ENCODE measurements around the gene C1QA. TPM values are rescaled to one million over a fixed set of nuclear protein-coding genes. Genes with fewer than 3 reads are reported as not detected.

C1QA gene
- total RNA-seq, 4 donors from 2014 or later = 11.7 to 49.4 (median 28.1) TPM

GRCh38 chr1:22606161-22606560 is 30.3 kb upstream of the C1QA start:
- DNase-seq (ENCODE audit: low spot score in 2 of 2) = no peak
- intact Hi-C loops (cut with DNase I; ENCODE audit: low total_unique reads) = no loop called here
- H3K4me3 ChIP-seq (ENCODE audit: low read depth, poor library complexity, severe bottlenecking) = no peak overlapping the region
- TF ChIP-seq, protein P1, sequence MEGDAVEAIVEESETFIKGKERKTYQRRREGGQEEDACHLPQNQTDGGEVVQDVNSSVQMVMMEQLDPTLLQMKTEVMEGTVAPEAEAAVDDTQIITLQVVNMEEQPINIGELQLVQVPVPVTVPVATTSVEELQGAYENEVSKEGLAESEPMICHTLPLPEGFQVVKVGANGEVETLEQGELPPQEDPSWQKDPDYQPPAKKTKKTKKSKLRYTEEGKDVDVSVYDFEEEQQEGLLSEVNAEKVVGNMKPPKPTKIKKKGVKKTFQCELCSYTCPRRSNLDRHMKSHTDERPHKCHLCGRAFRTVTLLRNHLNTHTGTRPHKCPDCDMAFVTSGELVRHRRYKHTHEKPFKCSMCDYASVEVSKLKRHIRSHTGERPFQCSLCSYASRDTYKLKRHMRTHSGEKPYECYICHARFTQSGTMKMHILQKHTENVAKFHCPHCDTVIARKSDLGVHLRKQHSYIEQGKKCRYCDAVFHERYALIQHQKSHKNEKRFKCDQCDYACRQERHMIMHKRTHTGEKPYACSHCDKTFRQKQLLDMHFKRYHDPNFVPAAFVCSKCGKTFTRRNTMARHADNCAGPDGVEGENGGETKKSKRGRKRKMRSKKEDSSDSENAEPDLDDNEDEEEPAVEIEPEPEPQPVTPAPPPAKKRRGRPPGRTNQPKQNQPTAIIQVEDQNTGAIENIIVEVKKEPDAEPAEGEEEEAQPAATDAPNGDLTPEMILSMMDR (IDR thresholded peaks at IDR 0.05) = no peak
- TF ChIP-seq POLR2A (IDR thresholded peaks at IDR 0.05) = no peak
- 42 to 50% methylated on average over 4 of the region's 4 CpGs for WGBS, 2 donors

- WGBS, 2 donors = 15% methylated on average over 10 of the region's 10 CpGs
- TF ChIP-seq, protein P1 (IDR thresholded peaks at IDR 0.05) = no peak
- no peak for TF ChIP-seq POLR2A (IDR thresholded peaks at IDR 0.05)
- H3K4me3 ChIP-seq (ENCODE audit: low read depth, poor library complexity, severe bottlenecking) = no peak overlapping the region
- intact Hi-C loops (cut with DNase I; ENCODE audit: low total_unique reads) = no loop called here
- DNase-seq (ENCODE audit: low spot score in 2 of 2) = no peak
Observed at GRCh38 chr1:22607154-22607553, 29.3 kb upstream of the C1QA start.

DNA sequence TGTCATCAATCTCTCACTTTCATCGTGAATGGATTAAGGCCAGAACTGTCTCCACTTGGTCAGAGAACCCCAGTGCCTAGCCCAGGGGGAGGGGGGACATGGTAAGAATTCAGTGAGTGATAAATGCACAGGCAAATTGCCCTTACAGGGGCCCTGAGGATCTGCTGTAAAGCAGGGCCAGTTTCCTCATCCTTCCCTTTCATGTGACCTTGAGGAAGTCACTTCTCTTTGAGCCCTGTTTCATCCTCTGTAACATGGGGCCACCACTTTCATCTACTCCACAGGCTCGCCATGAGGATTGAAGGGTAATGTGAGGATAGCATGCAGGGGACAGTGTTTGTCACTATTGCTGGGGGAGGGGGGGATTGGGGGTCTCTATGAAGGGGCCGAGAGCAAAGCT is 28.1 kb upstream of the C1QA start:
- 64 to 65% methylated on average over 3 of the region's 3 CpGs for WGBS, 2 donors
- TF ChIP-seq POLR2A (IDR thresholded peaks at IDR 0.05) = no peak
- TF ChIP-seq, protein P1 (IDR thresholded peaks at IDR 0.05) = no peak
- DNase-seq (ENCODE audit: low spot score in 2 of 2) = no peak
- H3K4me3 ChIP-seq (ENCODE audit: low read depth, poor library complexity, severe bottlenecking) = no peak overlapping the region
- intact Hi-C loops (cut with DNase I; ENCODE audit: low total_unique reads) = no loop called here

DNA sequence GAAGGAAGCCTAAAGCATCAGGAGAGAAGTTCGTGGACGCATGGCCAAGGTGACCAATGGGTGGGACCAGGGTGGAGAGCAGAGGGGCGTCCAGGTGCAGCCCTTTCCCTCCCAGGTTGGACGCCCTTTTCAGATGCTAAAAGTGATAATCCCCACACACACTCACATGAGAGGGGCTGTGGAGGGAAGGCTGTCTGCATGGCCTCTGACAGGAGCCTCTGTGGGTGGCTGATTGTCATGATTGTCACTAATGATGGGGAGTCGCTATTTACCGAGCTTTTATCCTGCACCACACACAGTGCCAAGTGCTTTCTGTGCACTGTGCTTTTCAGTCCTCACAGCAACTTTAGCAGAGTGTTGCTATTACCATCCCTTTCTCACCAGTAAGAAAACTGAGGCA is 27.1 kb upstream of the C1QA start:
- no peak overlapping the region for H3K4me3 ChIP-seq (ENCODE audit: low read depth, poor library complexity, severe bottlenecking)
- intact Hi-C loops (cut with DNase I; ENCODE audit: low total_unique reads) = no loop called here
- no peak for TF ChIP-seq POLR2A (IDR thresholded peaks at IDR 0.05)
- TF ChIP-seq, protein P1 (IDR thresholded peaks at IDR 0.05) = no peak
- DNase-seq (ENCODE audit: low spot score in 2 of 2) = no peak
- 19% methylated on average over 6 of the region's 6 CpGs for WGBS, 2 donors

- WGBS, 2 donors = 21% methylated on average over 7 of the region's 7 CpGs
- no peak overlapping the region for H3K4me3 ChIP-seq (ENCODE audit: low read depth, poor library complexity, severe bottlenecking)
- DNase-seq (ENCODE audit: low spot score in 2 of 2) = no peak
- TF ChIP-seq, protein P1 (IDR thresholded peaks at IDR 0.05) = no peak
- TF ChIP-seq POLR2A (IDR thresholded peaks at IDR 0.05) = no peak
- intact Hi-C loops (cut with DNase I; ENCODE audit: low total_unique reads) = no loop called here
Observed at GRCh38 chr1:22611530-22611947, 24.9 kb upstream of the C1QA start.
